Kidney epithelial cell (primary cell): ENCODE data around the gene KHK. TPM values are rescaled to one million over a fixed set of nuclear protein-coding genes. Genes with fewer than 3 reads are reported as not detected.

ENCODE experiments used
- DNase-seq: peaks from one replicate; pipeline ENCODE4 v3.0.0-alpha.2; 2010; ENCODE audit warnings: low read depth
- H3K27me3 ChIP-seq: 2 replicates; pipeline ENCODE4 v1.6.0; 2011; ENCODE audit warnings: low read length; ENCODE audit not compliant: control insufficient read depth, insufficient read depth
- H3K36me3 ChIP-seq: 2 replicates; pipeline ENCODE4 v1.5.1; 2011; ENCODE audit warnings: low read length; ENCODE audit not compliant: control insufficient read depth, insufficient read depth
- H3K4me3 ChIP-seq: 2 replicates; pipeline ENCODE4 v1.5.1; 2011; ENCODE audit warnings: low read depth, mild to moderate bottlenecking, control low read depth, low read length
- CTCF ChIP-seq: IDR thresholded peaks from 2 replicates; pipeline ENCODE4 v1.5.1; 2011; ENCODE audit warnings: mild to moderate bottlenecking, moderate library complexity, low read length, control low read depth, inconsistent platforms; ENCODE audit not compliant: insufficient read depth, poor library complexity, severe bottlenecking
- total RNA-seq: library from RNA; depleted of rRNA; stranded (reverse); fragments of >200 nt; gene quantifications from 2 replicates; pipeline ENCODE4 v1.2.3, GENCODE V29; 2015

The KHK gene
- total RNA-seq, 1 donor from 2014 or later, result 3.1 TPM

GRCh38 chr2:27096748-27097297, 10.3 kb downstream of the KHK start:
- TF ChIP-seq CTCF, result no peak

DNA sequence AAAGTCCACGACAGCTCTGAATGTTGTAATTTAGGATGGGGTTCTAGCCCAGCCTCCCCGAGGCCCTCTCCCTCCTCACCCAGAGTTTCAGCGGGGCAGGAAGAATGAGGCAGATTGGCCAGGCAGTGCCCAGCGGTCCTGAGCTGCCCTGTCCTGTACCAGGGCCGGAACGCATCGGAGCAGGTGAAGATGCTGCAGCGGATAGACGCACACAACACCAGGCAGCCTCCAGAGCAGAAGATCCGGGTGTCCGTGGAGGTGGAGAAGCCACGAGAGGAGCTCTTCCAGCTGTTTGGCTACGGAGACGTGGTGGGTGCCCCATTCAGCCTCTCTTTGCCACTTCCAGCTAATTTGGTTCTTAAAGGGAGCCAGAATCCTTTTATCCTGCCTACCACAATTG, 10.8 kb downstream of the KHK start:
- DNase-seq, result no peak

More at GRCh38 chr2:27096748-27097297, 10.3 kb downstream of the KHK start:
- H3K36me3 ChIP-seq, result no peaks in the 10 kb centered on the region
- H3K4me3 ChIP-seq, result no peak overlapping the region
- DNase-seq, result no peak
- no peaks in the 10 kb centered on the region for H3K27me3 ChIP-seq

GRCh38 chr2:27099334-27099955, 12.9 kb downstream of the KHK start:
- Histone ChIP-seq H3K27me3 (no peaks in the 10 kb centered on the region), H3K36me3 (no peaks in the 10 kb centered on the region), H3K4me3 (no peak overlapping the region)
- no peak for DNase-seq
- no peak for TF ChIP-seq CTCF

More for the DNA sequence above, 10.8 kb downstream of the KHK start:
- no peak for TF ChIP-seq CTCF
- Histone ChIP-seq H3K36me3 (no peaks in the 10 kb centered on the region), H3K27me3 (no peaks in the 10 kb centered on the region), H3K4me3 (no peak overlapping the region)

GRCh38 chr2:27100036-27100435, 13.5 kb downstream of the KHK start:
- no peak for TF ChIP-seq CTCF
- no peak for DNase-seq
- Histone ChIP-seq H3K4me3 (no peak overlapping the region), H3K36me3 (no peaks in the 10 kb centered on the region), H3K27me3 (no peaks in the 10 kb centered on the region)

DNA sequence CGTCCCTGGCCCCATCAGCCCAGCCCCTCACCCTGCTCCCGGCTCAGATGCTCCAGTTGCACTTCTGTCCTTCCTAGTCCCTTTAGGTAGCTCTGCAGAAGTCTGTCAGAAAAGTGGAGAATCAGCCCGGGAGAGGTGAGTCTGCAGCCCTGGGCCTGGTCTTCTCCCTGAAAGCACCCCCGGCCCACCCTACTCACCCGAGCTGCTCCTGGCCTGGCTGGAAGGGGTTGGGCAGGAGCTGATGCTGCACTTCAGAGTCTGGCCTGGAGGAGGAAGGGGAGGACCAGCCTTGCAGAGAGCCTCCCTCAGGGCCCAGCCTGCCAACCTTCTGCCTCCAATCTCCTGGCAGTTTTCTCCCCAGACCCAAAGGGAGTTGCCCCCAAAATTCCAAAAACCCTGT, 15.8 kb downstream of the KHK start:
- H3K4me3 ChIP-seq, result no peak overlapping the region
- DNase-seq, result no peak
- TF ChIP-seq CTCF, result no peak
- H3K27me3 ChIP-seq, result no peaks in the 10 kb centered on the region
- no peaks in the 10 kb centered on the region for H3K36me3 ChIP-seq

GRCh38 chr2:27105981-27106380, 19.4 kb downstream of the KHK start:
- DNase-seq, result no peak
- no peaks in the 10 kb centered on the region for H3K36me3 ChIP-seq
- H3K27me3 ChIP-seq, result no peaks in the 10 kb centered on the region
- H3K4me3 ChIP-seq, result no peak overlapping the region
- TF ChIP-seq CTCF, result no peak
